Activated CD4-positive, CD25-positive, alpha-beta regulatory T cell (primary cell): ENCODE results near the gene GPR39.

Experiments
- DNase-seq, 4 experiments: peaks; one replicate each; lab custom pipeline; 2025; lab: John Stamatoyannopoulos, UW

GPR39 gene

DNA sequence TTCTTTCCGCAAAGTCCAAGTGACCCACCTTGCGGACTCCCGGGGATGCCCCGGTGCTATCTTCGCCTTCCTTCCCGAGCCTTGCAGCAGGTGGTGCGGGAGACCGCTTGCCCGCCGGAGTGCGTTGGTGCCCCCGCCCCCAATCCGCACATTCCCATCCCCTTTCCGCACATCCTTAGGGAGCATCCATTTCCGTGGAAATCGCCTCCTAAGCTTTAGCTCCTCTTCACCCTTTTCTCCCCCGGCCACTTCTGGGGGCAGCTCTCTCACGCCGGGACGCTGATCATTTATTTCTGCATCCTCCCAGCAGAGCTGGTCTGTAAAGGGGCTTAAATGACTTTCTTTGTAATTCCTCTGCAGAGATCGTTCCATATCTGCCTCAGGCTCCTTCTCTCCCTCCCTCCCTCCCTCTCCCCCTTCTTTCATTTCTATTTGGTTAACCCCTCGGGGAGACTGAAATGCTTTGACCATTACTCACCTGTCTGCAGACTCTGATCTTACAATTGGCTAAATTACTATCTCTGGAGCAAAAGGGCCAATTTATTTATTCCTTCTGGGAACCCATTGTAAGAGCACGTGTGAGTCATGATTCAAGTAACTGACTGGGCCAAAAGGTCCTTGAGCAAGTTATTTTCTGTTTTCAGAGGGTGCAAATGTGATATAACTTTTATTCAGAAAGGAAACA lies 254.7 kb downstream of the GPR39 start:
- no peak for DNase-seq

DNA sequence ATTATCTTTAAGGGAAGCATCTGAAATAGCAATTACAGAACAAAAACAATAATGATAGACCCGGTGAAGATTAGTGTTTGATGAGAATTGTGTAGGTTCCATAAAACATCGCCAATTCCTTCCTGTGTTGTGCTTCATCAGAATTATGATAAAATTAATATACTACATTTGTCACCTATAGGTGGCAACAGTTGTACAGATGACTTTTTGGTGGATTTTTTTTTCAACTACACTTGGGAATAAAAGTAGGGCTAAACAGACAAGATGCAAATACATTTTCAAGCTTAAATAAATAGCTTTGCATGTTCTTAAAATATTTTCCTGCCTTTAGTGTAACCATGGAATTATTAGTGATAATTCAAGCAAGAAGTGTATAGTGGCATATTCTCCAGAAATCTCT lies 260.4 kb downstream of the GPR39 start:
- no peak for DNase-seq

DNA sequence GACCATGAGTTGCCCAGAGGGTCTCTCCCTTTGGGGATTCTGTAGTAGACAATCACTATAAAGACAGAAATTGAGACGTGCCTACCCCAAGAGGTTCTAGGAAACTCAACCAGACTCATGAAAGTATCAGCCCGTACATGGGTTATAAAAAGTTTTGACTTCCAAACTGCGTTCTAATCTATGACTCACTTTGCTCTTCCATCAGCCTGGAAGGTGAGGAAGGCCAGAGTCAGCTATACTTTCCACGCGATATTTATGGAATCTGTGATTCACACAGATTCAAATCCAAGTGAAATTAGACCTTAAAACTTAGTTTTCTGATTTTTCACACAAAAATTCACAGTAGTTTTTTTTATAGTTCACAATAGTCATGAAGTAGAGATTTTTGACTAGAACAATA lies 261.1 kb downstream of the GPR39 start:
- no peak for DNase-seq

DNA sequence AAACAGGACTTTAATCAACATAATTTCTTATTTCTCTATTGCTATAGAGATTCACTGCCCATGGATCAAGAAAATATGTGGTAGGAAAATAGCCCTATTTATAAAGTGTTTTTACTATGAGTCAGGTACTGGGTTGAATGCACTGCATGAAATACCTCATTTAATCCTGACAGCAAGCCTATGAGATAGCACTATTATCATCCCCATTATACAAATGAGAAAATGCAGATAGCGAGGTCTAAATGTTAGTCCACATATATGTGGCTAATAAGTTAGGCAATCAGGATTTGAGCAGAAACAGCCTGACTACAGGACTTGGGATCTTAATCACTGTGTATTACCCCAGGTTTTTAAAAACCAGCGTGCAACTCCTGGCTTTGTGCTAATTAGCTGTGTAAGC lies 261.9 kb downstream of the GPR39 start:
- no peak for DNase-seq

DNA sequence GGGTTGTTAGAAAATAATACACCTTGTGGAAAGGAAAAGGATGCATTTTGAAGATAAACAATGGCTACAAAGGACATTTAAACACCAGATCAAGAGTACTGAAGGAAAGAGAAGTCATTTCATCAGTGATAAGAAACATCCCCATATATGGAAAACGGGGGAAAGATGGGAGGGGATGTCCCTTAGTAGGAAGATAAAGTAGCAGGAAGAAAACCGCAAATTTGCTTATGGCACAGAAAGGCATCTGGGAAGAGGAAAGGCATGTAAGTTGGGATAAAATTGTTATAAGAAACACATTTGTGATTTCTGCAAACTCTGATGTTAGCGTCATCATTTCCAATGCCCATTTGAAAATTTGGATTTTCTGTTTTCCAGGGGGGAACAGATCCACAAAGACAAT lies 263.9 kb downstream of the GPR39 start:
- DNase-seq: no peak

DNA sequence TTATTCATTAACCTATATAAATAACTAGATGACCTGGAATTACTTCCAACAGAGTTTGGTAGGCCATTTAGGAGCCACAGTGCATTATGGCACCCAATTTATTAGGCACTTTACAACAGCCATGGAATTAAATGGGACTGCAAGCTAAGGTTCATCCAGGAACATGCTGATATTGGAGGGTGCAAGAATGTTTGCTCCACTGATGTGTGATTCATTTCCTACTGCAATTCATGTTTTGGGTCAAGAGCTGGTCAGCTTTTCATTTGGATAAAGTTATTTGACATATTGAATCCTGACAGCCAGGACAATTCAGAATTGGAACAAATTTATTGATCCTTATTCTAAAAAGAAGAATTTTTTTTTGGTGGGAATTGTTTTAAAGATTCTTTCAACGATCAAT lies 265.2 kb downstream of the GPR39 start:
- DNase-seq: no peak

DNA sequence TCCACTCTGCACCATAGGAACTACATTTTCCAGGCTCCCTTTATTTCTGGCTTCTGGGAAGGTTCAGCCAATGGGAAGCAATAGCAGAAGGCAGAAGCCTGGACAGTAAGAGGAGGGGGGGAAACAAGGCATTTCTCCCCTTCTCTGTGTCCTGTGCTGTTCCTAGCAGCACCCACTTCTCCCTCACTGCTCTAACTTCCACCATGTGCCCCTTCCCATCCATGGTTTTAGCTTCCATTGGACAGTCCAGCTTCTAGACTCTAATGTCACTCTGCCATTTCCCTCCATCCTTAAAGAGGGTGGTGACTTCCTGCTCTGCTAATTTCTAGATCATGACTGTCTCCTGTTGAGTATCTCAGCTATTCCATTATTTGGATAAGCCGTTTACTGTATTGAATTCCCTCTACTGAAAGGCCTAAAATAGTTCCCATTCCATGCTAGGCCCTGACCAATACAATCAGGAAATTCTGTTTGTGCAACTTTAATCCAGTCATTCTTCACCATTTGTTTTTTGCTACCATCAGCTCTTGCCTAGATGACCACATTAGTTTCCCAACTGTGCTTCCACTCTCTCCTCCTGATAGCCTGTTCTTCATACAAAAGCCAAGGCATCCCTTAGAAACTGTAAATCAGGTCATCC lies 274.2 kb downstream of the GPR39 start:
- no peak for DNase-seq

DNA sequence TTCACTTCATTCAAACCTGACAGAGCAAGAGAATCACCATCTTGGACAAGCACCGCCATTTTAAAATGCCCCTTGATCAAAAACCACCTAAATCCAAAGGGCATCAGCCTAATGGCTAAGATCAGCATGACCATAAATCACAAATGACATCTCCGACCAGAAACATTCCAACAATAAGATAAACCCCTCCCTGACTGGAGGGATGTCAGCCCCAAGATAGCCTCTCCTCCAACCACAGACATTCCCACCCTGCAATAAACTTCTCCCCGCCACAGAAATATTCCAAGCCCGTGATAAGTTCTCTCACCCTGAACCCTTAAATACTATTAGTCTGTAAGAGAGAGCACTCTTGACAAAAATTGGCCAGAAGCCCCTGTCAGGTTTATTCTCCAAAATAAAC lies 275.0 kb downstream of the GPR39 start:
- DNase-seq: no peak

DNA sequence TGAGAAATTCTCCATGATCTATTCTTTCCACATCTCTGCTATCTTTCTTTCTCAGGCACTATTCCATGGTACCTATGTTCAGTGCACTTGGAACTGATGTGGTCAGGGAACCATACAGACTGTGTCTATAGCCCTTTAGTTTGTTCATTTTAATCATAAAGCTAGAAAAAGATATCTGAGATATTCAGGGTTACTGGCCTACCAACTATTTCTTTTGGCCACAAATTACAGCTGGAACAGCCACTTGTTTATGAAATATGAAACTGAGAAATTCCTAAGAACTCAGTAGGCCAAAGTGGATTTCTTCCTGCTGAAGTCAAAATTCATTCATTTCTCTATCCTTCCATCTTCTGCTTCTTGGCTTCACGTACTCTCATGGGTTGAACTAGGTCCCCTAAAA lies 276.2 kb downstream of the GPR39 start:
- no peak for DNase-seq
